Thoracic aorta (tissue), 2 donors: ENCODE data around the gene MEIS2. TPM values are rescaled to one million over a fixed set of nuclear protein-coding genes. Genes with fewer than 3 reads are reported as not detected.

Experiments
- ATAC-seq: fragments of 150-250 bp; one replicate; pipeline ENCODE4 v1.8.0; 2017; ENCODE audit warnings: low read depth; ENCODE audit not compliant: insufficient number of reproducible peaks, low FRiP score
- DNase-seq: peaks from one replicate; pipeline ENCODE4 v3.0.0-alpha.2; 2020; ENCODE audit warnings: low spot score
- H3K27ac ChIP-seq, 2 donors: fragments of 200-600 bp; sonication (generic); 1 replicate in 1 of 2; 2 replicates in 1 of 2; pipeline ENCODE4 v1.5.1; 2016; ENCODE audit warnings: mild to moderate bottlenecking in 2 of 2, moderate library complexity in 2 of 2
- H3K27me3 ChIP-seq: fragments of 200-600 bp; sonication (generic); replicated peaks from 2 replicates; pipeline ENCODE4 v1.6.0; 2016; ENCODE audit warnings: mild to moderate bottlenecking; ENCODE audit not compliant: insufficient read depth
- H3K36me3 ChIP-seq: fragments of 200-600 bp; sonication (generic); one replicate; pipeline ENCODE4 v1.5.1; 2016
- H3K4me1 ChIP-seq, 2 donors: fragments of 200-600 bp; sonication (generic); 1 replicate in 1 of 2; 2 replicates in 1 of 2; pipeline versions ENCODE4 v1.5.1 to v1.6.0; 2016; ENCODE audit warnings: low read depth in 2 of 2, mild to moderate bottlenecking in 1 of 2; ENCODE audit not compliant: control insufficient read depth in 1 of 2
- H3K4me3 ChIP-seq: fragments of 200-600 bp; sonication (generic); 2 replicates; pipeline ENCODE4 v1.5.1; 2016; ENCODE audit warnings: mild to moderate bottlenecking
- H3K9me3 ChIP-seq: fragments of 200-600 bp; sonication (generic); 2 replicates; pipeline ENCODE4 v1.5.1; 2016
- total RNA-seq, 2 donors: library from RNA; depleted of rRNA; stranded (reverse); fragments of >200 nt; gene quantifications; one replicate each; pipeline versions ENCODE4 v1.1.0 to v1.2.3, GENCODE V29; 2016
- TF ChIP-seq, protein P1 (sequence below): fragments of 200-600 bp; sonication (generic); IDR thresholded peaks from one replicate; pipeline ENCODE4 v1.5.1; 2019; ENCODE audit warnings: antibody characterized with exemption

Gene MEIS2
- total RNA-seq, 2 donors from 2014 or later: 46.4 to 57.2 TPM

DNA sequence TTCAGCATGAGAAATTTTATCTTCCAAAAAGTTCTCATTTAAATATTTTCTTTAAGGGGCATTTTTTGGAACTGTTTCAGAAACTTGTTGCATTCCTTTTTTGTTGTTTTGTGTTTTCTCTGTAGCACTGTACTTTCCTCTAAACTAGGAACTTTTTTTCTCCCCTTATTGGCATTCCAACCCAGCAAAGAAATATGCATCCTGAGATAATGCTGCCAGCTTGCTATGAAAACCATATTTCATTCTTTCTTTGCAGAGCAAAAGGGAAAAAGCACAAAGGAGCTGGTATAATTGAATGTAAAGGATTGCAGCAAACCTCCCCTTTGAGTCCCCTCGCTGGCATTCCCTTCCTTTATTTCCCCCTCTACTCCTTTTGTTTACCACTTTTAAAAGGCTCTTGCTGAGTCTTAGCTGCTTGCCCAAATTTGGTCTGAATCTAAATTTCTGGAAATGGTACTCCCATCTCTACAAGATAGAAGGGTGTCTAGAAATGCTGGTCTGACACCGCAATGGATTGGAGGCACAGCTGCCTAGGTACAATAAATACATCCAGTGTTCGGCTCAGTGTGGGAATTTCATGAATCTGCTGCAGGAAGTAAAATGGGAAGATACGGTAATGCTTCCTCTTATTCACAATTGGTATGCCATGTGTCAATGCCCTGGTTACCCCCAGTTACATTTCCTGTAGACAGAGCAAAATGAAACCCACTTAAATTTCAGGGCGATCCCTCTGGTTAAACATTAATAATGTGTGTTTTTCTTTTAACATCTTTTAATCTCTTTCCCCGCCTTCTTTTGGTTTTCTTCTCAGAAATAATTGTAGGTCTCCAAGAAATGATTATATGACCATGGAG lies 156.6 kb downstream of the MEIS2 start:
- no peak overlapping the region for H3K27ac ChIP-seq
- DNase-seq: no peak
- no peaks in the 10 kb centered on the region for H3K27me3 ChIP-seq
- TF ChIP-seq, protein P1, sequence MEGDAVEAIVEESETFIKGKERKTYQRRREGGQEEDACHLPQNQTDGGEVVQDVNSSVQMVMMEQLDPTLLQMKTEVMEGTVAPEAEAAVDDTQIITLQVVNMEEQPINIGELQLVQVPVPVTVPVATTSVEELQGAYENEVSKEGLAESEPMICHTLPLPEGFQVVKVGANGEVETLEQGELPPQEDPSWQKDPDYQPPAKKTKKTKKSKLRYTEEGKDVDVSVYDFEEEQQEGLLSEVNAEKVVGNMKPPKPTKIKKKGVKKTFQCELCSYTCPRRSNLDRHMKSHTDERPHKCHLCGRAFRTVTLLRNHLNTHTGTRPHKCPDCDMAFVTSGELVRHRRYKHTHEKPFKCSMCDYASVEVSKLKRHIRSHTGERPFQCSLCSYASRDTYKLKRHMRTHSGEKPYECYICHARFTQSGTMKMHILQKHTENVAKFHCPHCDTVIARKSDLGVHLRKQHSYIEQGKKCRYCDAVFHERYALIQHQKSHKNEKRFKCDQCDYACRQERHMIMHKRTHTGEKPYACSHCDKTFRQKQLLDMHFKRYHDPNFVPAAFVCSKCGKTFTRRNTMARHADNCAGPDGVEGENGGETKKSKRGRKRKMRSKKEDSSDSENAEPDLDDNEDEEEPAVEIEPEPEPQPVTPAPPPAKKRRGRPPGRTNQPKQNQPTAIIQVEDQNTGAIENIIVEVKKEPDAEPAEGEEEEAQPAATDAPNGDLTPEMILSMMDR: no peak
- peaks cover 0 to 17% of the 10 kb centered on the region in 2 donors for H3K4me1 ChIP-seq
- H3K9me3 ChIP-seq: no peaks in the 10 kb centered on the region
- peaks cover 4% of the 10 kb centered on the region for H3K36me3 ChIP-seq
- H3K4me3 ChIP-seq: no peak overlapping the region
- no peak for ATAC-seq

- no peaks in the 10 kb centered on the region for H3K27me3 ChIP-seq
- no peaks in the 10 kb centered on the region for H3K36me3 ChIP-seq
- no peak overlapping the region for H3K27ac ChIP-seq
- ATAC-seq (no peak), DNase-seq (no peak)
- TF ChIP-seq, protein P1: no peak
- H3K9me3 ChIP-seq: no peaks in the 10 kb centered on the region
- H3K4me3 ChIP-seq: no peak overlapping the region
- H3K4me1 ChIP-seq: peaks cover 0 to 17% of the 10 kb centered on the region in 2 donors
Observed at GRCh38 chr15:36942248-36942827, 158.0 kb downstream of the MEIS2 start.

- Histone ChIP-seq H3K27me3 (no peaks in the 10 kb centered on the region), H3K9me3 (no peaks in the 10 kb centered on the region), H3K4me3 (no peak overlapping the region), H3K4me1 (peaks cover 0 to 17% of the 10 kb centered on the region in 2 donors), H3K36me3 (no peaks in the 10 kb centered on the region), H3K27ac (no peak overlapping the region)
- DNase-seq (no peak), ATAC-seq (no peak)
- TF ChIP-seq, protein P1: no peak
Observed at GRCh38 chr15:36941798-36942197, 158.6 kb downstream of the MEIS2 start.

DNA sequence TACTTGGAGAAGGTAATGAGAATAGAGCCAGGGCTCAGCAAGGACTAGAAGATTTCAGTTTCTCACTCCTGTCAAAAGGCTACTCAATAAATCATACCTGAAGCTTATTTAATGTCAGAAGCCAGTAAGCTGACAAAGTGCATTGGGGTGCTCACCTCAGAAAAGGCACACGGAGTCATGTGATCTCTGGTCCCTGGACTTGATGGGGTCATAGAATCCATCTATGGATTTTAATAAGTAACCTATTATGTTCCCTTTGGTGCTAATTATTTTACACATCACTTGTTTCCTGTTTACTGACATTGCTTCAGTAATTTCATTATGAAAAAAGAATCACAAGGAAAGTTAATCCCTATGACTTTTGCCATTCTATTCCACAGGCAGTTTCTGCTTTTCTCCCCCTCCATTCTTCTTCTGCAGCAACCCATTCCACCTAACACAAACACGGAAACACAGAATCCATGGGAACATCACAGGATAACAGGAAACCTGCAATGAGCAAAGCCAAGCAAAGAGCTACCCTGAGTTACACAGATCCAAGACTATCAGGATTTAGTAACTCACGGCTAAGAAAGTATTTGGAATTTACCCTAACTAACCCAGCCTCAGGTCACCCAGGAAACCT lies 159.6 kb downstream of the MEIS2 start:
- Histone ChIP-seq H3K36me3 (no peaks in the 10 kb centered on the region), H3K27me3 (no peaks in the 10 kb centered on the region), H3K9me3 (no peaks in the 10 kb centered on the region), H3K27ac (no peak overlapping the region), H3K4me1 (peaks cover 0 to 17% of the 10 kb centered on the region in 2 donors), H3K4me3 (no peak overlapping the region)
- ATAC-seq (no peak), DNase-seq (no peak)
- TF ChIP-seq, protein P1: no peak

GRCh38 chr15:36940219-36940618 lies 160.1 kb downstream of the MEIS2 start:
- peaks cover 0 to 17% of the 10 kb centered on the region in 2 donors for H3K4me1 ChIP-seq
- ATAC-seq (no peak), DNase-seq (no peak)
- TF ChIP-seq, protein P1: no peak
- no peaks in the 10 kb centered on the region for H3K9me3 ChIP-seq
- H3K27ac ChIP-seq: no peak overlapping the region
- no peak overlapping the region for H3K4me3 ChIP-seq
- no peaks in the 10 kb centered on the region for H3K36me3 ChIP-seq
- no peaks in the 10 kb centered on the region for H3K27me3 ChIP-seq
